Fibroblast of pulmonary artery (primary cell): ENCODE data around the gene SOX13.

Source experiments
- DNase-seq: peaks from one replicate; pipeline ENCODE4 v3.0.0-alpha.2; 2010; ENCODE audit warnings: low read depth
- H3K4me3 ChIP-seq: replicated peaks from 2 replicates; pipeline ENCODE4 v1.5.1; 2011; ENCODE audit warnings: low read depth, mild to moderate bottlenecking, control low read depth, low read length, moderate library complexity
- TF ChIP-seq, protein P1 (sequence below): IDR thresholded peaks from 2 replicates; pipeline ENCODE4 v1.5.1; 2011; ENCODE audit warnings: mild to moderate bottlenecking, control low read depth, low read length, inconsistent platforms; ENCODE audit errors: missing control alignments

The SOX13 gene

DNA sequence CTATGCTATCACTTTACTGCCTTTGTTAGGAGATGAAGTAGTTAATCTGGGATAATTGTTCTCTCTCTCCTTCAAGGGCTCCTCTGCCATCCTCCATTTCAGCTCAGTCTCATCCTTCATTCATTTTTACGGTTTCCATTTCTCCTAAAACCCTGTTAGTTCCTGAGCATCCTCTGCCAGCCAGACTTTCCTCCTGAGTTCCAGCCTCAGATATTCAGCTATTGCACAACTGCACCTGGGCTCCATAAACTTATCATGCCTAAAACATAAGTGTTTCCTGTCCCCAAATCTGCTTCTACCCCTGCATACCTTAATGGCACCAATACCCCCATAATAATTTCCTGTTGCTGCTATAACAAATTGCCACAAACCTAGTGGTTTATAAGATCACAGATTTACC, 39.6 kb upstream of the SOX13 start:
- H3K4me3 ChIP-seq, result no peak overlapping the region
- TF ChIP-seq, protein P1, sequence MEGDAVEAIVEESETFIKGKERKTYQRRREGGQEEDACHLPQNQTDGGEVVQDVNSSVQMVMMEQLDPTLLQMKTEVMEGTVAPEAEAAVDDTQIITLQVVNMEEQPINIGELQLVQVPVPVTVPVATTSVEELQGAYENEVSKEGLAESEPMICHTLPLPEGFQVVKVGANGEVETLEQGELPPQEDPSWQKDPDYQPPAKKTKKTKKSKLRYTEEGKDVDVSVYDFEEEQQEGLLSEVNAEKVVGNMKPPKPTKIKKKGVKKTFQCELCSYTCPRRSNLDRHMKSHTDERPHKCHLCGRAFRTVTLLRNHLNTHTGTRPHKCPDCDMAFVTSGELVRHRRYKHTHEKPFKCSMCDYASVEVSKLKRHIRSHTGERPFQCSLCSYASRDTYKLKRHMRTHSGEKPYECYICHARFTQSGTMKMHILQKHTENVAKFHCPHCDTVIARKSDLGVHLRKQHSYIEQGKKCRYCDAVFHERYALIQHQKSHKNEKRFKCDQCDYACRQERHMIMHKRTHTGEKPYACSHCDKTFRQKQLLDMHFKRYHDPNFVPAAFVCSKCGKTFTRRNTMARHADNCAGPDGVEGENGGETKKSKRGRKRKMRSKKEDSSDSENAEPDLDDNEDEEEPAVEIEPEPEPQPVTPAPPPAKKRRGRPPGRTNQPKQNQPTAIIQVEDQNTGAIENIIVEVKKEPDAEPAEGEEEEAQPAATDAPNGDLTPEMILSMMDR, result no peak
- DNase-seq, result no peak

DNA sequence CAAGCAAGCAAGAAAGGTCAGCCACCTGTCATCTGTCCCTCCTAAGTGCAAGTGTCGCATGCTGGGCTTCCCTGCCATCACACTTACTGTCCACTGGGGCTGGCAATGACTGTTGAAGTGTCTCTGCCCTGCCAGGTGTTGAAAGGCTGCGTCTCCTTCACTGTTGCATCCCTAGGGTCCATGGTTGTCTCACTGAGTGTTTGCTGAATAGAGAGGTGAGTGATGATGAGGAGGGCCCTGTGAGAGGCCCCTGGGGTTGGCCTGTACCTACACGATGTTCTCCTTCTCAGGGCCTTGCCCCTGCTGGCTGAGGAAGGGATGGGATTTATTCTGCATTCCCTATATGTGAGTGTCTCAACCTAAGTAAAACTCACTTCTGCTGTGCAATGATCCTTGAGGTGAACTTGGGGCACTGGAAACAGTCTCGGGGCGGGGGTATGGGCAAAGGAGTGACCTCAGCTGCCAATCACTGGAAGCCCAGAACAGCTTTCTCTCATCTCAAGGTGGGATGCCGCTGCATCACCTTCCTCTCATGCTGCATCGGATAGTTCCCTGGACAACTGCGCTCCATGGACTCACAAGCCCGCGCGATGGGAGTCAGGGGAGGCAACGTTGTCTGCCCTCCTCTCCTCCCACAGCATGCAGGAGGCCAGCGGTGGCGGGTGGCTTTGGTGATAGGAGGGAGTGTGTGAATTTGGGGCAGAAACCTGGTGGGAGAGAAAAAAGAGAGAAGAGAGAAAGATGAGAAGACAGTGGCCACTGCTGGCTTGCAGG, 35.8 kb upstream of the SOX13 start:
- no peak for DNase-seq
- no peak overlapping the region for H3K4me3 ChIP-seq
- TF ChIP-seq, protein P1, result peak; percentile 4

DNA sequence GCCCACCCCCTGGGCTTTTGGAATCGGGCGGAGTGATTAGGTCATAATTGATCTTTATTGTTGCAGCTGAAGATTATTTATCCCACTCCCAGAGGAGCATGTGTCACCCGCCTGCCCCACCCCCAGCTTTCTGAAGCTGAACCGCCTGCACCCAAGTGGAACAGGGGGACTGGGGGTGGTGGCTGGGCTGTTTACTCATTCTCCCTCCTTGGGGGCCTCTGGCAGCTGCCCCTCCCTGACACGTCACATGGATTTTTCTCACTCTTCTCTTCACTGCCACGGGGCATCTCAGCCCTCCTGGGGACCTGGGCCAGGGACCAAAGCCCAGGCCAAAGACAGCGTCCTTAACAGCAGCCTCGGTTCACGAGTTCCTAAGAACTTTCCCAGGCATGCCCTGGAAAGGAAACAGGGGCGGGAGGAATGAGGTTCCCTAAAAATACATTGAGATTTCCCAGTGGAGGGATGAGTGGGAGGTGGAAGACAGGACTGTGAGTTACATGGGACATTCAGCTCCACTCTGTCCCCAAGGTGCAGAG, 31.6 kb upstream of the SOX13 start:
- no peak overlapping the region for H3K4me3 ChIP-seq
- TF ChIP-seq, protein P1, result no peak
- no peak for DNase-seq

DNA sequence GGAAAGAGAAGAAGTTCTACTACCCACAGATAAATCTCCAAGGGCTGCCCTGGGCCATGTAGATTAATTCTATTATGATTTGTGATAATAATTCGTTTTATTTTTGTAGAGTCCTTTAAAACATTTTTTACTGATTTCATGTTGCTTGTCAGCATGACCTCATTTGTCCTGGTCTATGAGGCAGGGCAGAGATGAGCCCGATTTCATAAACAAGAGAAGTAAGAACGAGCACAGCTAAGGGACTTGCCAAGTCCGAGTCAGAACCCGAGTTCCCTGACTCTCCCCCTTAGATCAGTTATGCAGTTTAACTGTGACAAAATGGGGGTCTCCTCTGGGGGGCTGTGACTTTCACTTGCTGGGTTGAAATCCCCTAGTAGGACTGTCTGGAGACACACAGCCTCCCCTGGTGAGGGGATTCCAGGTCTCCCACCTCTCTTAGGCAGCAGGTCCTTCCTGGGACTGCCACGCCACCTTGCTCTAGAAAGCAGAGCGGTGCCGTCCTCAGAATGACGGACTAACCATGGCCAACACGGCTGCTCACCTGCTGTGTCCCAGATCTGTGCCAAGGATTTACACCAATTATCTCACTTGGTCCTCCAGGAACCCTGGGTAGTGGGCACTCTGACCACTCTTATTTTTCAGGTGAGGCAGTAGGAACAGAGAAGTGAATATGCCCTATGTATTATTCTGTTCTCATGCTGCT, 31.0 kb upstream of the SOX13 start:
- DNase-seq, result peak; percentile 29
- TF ChIP-seq, protein P1, result no peak
- no peak overlapping the region for H3K4me3 ChIP-seq

DNA sequence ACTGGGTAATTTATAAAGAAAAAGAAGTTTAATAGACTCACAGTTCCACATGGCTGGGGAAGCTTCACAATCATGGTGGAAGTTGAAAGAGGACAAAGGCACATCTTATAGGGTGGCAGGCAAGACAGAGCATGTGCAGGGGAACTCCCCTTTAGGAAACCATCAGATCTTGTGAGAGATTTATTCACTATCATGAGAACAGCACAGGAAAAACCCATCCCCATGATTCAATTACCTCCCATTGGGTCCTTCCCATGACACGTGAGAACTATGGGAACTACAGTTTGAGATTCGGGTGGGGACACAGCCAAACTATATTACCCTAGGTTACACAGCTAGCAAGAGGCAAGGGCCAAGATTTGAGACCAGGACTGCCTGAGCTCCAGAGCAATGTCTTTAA, 30.4 kb upstream of the SOX13 start:
- TF ChIP-seq, protein P1, result no peak
- H3K4me3 ChIP-seq, result no peak overlapping the region
- no peak for DNase-seq

DNA sequence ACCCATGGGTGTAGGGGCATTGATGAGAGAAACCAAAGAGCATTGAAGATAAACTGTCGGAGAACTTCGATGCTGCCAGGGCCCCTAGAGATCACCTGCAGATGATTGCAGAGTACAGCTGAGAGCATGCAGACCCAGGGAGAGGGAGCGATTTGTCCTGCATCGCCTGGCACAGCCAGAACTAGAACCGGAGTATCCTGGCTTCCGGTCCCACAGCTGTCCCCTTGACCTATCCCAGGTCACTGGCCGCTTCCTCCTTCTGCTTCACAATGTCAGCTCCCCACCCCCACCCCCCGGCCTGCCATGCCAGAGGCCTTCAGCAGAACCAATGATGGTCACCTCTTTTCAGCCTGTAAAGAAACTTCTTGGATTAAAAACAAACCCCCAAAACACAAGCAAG, 29.2 kb upstream of the SOX13 start:
- no peak overlapping the region for H3K4me3 ChIP-seq
- DNase-seq, result no peak
- TF ChIP-seq, protein P1, result no peak
